Epidermal melanocyte (primary cell): ENCODE data around the gene DCDC2.
"Not testable (repeated sequence)": the region's sequence is repeated elsewhere in the genome, so short reads cannot be mapped to it uniquely, and the experiment has no call there.

Experiments
- DNase-seq: peaks from one replicate; pipeline ENCODE4 v3.0.0; 2011; ENCODE audit warnings: low spot score; ENCODE audit not compliant: insufficient read length

DCDC2 gene

DNA sequence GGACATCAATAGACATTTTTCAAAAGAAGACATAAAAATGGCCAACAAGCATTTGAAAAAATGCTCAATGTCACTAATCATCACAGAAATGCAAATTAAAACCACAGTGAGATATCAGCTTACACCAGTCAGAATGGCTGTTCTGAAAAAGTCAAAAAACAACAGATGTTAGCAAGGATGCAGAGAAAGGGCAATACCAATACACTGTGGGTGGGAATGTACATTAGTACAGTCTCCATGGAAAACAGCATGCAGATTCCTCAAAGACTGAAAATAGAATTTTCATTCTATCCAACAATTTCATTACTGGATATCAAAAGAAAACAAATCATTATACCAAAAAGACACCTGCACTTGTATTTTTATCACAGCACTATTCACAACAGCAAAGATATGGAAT lies 85.3 kb downstream of the DCDC2 start:
- no peak for DNase-seq

DNA sequence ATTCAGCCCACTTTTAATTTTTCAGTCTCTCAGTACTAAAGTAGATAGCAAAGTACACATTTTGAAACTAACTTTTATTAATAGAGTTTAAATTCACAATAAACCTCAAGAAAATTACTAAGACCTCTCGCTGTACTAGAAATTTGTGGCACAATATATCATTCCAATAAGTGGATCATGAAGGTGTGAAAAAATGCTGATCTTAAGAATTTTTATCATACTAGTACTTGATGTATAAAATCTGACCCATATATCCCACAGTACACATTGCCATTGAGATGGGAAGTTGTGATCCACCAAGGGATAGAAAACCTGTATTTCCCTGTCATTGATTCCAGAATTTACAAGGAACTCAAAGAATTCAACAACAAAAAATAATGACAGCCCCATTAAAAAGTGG lies 85.7 kb downstream of the DCDC2 start:
- no peak for DNase-seq

DNA sequence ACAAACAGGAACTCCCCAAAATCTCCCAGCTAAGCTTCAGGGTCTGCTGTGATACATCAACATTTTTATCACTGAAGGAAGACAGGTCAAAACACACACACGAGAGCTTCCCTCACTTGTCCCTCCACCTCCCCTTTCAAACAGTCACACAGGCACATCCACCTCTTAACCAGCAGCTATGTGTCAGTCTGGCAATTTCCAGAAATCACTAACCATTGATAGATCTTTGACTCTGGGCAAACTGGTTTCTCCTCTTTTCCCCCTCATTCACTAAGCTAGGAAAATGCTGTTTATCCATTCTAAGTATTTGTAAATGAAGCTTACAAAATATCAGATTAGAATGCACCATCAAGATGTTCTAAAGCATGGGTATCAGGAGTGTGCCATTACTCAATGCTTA lies 87.8 kb downstream of the DCDC2 start:
- no peak for DNase-seq

DNA sequence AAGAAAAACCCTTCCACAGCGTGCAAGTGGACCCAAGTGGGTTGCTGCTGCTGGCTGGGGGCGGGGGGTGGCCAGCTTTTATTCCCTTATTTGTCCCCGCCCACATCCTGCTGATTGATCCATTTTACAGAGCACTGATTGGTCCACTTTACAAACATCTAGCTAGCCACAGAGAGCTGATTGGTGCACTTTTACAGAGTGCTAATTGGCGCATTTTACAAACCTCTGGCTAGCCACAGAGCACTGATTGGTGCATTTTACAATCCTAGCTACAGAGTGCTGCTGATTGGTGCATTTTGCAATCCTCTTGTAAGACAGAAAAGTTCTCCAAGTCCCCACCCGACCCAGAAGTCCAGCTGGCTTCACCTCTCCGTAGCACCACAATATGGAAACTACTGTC lies 99.6 kb downstream of the DCDC2 start:
- DNase-seq: not testable (repeated sequence)

DNA sequence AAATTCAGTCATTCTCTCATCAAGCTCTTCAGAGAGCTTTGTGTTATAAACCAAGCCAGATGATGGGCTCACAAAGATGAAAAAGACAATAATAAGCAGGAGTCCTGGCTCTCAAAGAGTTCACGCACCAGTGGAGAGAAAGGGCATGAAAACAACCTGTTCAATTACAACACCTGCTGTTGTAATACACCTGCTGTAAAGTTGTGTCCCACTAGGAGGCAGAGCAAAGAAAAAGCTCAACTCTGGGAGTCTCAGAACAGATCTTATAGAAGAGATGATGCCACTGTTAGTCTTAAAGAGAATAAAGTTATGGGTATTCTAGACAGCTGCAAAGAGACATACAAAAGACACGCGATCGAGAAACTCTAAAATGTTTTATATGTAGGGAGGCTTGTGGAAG lies 100.6 kb downstream of the DCDC2 start:
- DNase-seq: no peak

DNA sequence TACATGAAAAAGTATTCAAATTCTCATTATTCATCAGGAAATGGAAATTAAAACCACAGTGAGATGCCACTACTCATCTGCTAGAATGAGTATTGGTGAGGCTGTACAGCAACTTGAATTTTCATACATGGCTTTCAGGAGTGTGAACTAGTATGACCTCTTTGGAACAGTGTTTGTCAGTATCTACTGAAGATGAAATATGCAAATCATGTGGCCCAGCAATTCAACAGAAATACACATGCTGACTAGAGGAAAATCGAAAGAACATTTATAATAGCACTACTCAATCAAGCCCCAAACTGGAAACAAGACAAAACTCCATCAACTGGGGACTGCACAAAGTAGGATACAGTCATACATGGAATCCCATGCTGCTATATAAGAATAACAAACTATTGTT lies 102.2 kb downstream of the DCDC2 start:
- DNase-seq: no peak

DNA sequence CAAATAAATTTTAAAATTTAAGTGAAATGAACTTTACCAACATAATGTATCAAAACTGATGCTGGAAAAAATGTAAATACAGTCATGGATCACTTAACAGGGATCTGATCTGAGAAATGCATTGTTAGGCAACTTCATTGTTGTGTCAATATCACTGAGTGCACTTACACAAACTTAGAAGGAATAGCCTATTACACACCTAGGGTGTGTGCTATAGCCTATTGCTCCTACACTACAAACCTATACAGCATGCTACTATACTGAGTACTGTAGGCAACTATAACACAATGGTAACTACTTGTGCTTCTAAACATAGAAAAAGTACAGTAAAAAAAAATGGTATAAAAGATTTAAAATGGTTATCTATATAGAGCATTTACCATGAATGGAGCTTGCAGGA lies 104.5 kb downstream of the DCDC2 start:
- DNase-seq: no peak

DNA sequence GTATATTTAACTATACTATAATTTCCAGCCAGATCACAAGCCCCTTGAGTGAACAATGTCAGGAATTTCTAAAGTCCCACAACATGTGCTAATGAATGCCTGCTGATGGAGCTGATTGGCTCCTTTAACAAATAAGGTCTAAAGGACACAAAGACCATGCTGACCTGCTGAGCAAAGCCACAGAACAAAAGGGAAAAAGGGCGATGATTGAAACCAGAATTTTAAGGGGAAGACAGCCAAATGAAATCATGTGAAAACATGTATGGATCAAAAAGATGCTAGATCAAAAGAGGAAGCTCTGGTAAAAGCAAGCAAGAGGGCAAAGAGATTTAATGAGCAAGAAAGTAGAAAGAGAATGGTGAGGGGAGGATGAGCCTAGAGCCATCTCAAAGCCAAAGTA lies 105.6 kb downstream of the DCDC2 start:
- DNase-seq: no peak

DNA sequence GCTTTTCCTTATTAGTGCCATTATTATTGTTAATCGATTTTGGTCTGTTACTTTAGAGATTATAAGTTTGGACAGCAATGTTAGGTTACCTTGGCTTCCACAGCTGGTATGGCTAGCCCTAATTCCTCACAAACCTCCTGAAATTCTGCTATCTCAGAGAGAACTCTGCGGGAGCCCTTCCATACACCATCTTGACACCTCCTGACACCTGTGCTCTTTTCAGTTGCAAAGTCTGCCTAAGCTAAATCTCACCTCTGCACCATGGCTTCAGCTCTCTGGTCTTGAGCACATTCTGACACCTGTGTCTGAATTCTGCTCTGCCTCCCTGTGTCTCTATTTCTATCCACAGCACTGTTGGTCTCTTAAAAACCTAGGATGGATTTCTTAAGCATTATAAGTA lies 106.5 kb downstream of the DCDC2 start:
- no peak for DNase-seq

DNA sequence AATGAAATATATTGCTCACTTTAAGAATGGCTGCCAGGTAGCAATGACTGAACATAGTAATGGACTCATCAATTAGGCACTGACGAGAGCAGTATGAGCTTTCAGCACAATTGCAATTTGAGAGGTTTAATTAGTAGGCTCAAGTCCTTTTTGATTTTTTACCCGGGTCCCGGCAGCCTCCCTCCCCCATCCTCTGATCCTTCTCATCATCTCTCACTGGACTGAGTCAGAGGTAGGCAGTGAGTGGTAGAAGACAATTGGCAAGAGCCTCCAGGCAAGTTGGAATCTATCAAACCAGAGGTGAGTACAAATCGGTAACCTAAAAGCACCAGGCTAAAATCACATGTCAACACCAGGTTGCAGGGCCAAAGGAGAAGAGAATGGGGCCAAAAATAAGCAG lies 107.9 kb downstream of the DCDC2 start:
- DNase-seq: no peak

DNA sequence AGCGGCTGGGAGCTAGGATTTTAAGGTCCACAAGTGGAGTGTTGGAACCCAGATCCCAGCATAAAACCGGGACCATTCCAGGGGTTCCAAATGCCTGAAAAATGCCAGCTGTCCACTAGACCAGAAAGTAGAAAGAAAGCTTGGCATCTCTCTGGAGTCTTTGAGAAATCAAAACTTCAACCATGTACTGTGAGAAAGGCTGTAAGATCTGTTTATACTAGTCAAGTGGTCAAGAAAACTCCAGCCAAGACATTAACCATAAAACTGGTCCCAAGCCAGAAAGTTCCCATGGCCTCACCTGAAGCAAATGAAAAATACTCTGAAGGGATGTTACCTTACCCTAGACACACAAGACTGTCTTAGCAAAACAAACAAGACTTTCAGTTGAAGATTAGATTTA lies 112.6 kb downstream of the DCDC2 start:
- DNase-seq: no peak

DNA sequence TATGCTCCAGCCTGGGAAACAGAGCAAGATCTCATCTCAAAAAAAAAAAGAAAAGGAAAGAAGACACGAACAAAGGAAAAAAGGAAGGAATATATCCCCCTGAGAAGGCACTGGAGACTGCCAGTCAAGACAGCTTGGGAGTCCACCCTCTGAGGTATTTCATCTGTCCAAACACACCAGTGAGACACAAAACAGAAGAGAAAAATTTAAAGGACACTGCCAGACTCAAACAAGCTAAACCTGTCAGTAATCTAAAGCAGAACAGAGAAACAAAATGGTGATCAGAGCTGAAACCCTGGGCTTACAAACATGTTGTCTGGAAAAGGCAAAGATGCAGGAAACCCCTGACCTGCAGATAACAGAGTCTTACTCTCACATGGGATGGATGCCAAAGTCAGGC lies 114.9 kb downstream of the DCDC2 start:
- DNase-seq: no peak

DNA sequence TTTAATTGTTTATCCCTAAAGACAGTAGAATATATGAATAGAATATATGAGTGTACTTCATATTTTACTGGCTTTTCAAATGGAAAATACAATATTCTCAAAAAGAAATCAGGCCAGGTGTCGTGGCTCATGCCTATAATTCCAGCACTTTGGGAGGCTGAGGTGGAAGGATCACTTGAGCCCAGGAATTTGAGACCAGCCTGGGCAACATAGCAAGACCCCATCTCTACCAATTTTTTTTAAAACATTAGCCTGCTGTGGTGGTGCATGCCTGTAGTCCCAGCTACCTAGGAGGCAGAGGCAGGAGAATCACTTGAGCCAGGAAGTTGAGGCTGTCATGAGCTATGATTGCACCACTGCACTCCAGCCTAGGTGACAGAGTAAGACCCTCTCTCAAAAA lies 116.1 kb downstream of the DCDC2 start:
- DNase-seq: not testable (repeated sequence)

DNA sequence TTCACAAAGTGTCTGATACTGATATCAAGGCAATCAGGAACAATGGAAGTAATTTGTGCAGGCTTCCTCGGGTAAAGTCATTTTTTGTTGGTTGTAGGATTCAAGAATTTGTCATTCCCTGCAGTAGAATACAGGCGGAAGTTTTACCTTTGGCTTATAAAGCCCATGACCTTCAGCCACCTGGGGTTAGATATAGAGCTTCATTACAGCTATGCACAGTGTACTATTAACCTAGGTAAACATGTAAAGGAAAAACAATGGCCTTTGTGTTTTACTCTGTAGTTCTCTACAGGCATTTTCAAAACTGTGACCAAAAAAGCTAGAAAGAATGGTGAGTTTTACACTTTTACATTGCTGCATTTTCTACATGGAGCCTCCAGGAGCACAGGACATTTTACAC lies 116.9 kb downstream of the DCDC2 start:
- no peak for DNase-seq

DNA sequence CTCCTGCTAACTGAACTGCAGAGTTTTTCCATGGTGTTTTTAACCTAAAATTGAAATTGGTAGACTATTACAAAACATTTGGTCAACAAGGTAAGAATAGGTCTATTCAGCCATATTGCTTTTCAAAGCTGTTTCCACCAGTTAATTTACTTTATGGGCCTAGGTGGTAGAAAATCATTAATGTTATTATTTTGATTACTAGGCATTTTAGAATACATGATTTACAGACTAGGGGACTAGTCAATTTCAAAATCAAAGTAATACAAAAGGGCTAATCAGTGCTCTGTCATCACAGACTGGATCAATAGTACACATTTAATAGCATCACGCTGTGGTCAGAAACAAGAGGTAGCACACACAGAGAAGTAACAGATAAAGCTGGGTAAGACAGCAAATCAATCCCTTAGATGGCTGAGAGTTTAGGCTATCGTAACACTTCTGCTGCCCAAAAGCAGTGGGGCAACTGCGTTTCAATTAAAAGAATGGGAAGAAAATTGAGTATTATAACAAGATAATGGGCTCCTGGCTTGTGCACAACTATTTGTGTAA lies 117.4 kb downstream of the DCDC2 start:
- DNase-seq: no peak

DNA sequence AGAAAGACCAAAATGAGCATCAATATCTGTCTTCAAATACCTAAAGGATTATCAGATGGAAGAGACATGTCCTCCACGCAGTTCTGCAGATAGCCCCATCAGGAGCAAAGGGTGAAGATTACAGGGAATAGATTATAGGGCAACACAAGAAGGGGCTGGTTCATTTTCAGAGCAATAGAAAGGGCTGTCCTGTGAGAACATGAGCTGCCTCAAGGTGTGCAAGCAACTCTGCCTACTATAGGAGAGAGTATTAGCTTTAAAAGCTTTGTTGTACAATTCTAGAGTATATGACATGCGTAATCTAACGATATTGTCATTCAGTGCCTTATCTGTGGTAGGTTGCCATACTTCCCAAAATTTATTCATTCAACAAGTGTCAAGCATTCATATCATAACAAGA lies 119.2 kb downstream of the DCDC2 start:
- no peak for DNase-seq

DNA sequence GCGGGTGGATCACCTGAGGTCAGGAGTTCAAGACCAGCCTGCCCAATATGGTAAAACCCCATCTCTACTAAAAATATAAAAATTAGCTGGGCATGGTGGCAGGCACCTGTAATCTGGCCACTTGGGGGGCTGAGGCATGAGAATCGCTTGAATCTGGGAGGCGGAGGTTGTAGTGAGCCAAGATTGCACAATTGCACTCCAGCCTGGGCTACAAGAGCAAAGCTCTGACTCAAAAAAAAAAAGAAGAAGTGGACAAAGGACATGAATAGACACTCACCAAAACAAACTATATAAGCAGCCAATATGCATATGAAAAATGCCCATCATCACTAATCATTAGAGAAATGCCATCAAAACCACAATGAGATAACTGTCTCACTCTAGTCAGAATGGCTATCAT lies 121.1 kb downstream of the DCDC2 start:
- DNase-seq: not testable (repeated sequence)

DNA sequence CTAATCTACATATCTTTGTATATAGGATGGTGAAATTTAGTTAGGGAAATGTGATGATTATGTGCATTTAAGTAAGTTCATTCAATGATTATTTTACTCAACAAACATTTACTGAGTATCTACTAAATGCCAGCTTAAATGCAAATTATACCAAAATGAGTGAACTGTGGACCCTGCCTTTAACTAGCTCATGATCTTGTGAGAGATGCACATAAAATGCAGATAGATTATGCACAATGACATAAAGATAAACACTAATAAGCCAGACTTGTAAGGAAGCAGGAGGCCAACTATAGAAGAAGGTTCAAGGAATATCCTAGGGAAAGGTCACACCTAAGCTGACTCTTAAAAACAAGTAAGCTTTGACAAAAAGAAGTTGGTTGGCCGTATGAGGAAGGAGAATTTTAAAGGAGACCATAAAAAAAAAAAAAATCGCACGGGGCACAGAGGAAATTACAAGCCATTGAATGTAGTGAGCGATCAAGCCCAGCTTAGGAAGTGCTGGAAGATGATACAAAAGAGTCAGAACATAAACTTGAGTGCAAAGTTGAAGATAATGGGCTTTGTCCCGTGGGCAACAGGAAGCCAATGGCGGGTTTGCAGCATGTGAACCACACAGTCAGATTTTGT lies 123.9 kb downstream of the DCDC2 start:
- no peak for DNase-seq

DNA sequence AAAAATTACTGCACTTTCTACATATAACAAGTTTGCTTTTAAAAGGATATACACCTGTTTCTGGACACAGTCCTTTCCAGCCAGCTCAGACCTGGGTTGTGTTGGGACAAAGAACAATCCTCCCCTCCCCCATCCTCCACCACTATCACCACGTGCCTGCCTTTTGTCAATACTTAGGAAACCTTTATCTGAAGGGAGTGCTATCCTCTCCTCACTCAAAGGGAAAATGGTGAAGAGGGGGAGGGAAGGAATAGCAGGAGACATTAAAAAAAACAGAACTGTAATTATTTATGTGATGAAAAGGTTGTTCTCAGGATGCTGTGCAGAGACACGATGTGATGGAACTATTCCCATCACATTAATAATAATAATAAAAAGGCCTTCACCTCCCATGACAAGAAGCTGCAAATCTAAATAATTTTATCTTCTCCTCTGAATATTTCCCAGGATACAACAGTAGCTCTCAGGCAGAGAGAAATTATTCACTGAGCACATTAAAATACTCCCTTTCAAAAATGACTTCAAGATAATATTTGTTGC lies 126.4 kb downstream of the DCDC2 start:
- DNase-seq: no peak

DNA sequence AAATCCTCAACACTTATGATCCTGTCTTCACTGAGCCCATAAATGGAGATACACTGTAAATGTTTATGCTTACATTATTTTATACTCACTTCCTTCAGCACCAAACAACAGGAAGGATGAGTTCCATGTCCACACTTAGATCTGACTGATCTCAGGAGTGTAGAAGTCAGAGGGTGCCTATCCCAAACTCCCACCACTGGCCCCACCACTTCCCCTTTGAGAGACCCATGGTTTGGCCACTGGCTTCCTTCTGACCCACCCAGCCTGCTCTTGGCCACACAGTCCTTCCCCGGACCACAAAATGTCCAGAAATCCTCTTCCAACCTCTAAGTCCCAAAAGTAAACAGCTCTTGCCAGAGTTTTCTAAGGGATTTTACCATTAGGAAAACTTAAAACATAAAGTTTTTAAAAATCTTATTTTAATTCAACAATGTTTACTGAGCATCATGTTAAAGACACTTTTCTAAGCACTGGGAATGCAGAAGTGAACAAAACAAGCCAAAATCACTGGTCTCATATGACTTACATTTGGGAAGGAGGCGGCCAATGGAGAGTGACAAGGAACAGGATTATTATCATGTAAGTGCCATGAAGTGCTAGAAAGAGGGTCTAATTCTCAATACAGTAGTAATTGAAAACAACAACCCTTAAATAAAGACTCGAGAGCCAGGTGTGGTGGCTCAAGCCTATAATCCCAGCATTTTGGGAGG lies 128.0 kb downstream of the DCDC2 start:
- DNase-seq: no peak

DNA sequence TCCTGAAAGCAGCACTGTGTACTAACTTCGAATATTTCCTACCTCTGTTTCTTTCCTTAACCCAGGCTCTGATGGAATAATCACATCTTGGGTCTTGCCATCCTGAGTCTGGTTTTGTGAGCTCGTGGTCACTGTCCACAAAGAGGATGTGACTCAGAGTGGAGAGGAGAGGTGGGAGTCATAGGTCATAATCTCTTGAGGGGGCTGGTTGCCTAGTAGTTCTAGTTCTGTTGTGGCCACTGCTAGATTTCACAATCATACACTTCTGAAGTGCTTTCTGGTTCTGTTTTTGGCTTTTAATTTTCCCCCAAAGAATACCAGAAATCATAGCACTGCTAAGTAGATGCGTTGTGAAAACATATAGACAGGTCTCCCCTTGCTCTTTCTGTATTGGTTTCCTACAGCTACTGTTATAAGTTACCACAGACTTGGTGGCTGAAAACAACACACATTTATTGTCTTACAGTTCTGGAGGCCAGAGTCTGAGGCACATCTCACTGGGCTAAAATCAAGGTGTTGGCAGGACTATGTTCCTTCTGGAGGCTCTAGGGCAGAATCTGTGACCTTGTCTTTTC lies 129.1 kb downstream of the DCDC2 start:
- no peak for DNase-seq

DNA sequence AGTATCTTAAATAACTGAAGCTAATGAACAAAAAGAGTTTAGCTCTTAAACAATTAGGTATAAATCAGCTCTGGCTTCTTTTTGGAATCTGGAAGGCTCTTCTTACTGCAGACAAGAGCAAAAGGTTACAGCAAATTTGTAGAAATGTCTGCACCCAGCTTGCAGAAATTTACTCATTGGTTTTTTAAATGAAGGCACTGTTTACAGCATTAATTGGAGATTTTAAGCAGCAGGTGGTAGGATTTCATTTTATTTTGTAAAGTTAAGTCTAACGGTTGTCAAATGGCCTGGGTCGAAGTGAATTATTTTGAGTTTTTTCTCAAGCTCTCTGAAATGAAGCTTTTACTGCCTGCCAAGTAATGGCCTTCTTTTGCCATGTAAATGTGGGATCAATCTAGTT lies 129.7 kb downstream of the DCDC2 start:
- DNase-seq: no peak

DNA sequence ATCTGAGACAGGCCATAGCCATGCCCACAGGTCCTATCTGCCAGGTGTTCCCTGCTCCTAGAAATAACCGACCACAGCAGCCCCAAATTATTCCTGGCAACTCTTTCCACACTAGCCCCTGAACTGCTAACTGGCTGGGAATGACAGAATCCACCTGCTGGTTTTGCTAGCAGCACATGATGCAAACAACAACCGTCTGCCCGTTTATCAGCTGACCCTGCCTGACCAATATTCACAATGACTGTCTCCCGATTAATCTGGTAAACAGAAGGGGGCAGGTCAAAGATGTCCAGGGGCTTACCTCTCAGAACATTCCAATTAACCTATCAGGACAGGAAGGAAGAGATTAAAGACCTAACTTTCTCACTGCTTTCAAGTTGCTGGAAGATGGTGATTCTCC lies 130.3 kb downstream of the DCDC2 start:
- no peak for DNase-seq
